Activated naive CD4-positive, alpha-beta T cell (primary cell): ENCODE measurements around the gene MYO10.
"Not testable (repeated sequence)": the region's sequence is repeated elsewhere in the genome, so short reads cannot be mapped to it uniquely, and the experiment has no call there.

Source experiments
- DNase-seq, 4 experiments: peaks; one replicate each; lab custom pipeline; 2025; lab: John Stamatoyannopoulos, UW

Gene MYO10

GRCh38 chr5:16862777-16863176 is 73.3 kb downstream of the MYO10 start:
- DNase-seq: no peak

- DNase-seq: no peak
Measured at GRCh38 chr5:16859346-16859745, 76.7 kb downstream of the MYO10 start.

DNA sequence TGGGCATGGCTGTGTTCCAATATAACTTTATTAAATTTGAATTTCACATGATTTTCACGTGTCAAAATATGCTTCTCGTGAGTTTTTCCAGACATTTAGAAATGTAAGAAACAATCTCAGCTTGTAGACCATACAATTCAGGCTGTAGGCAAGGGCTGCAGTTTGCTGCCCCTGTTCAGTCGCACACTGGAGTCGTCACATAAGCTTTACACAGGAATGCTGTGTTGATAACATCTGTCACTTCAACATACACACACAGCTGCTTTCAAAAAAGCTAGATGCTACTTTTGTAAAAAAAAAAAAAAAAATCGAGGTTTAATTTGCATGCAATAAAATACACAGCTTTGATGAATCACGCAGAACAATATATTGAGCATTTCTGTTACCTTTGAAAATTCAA is 77.9 kb downstream of the MYO10 start:
- DNase-seq: no peak

- DNase-seq: no peak
Measured at GRCh38 chr5:16857635-16858034, 78.5 kb downstream of the MYO10 start.

- DNase-seq: no peak
Measured at GRCh38 chr5:16856531-16856930, 79.6 kb downstream of the MYO10 start.

GRCh38 chr5:16855898-16856297 is 80.2 kb downstream of the MYO10 start:
- DNase-seq: no peak

DNA sequence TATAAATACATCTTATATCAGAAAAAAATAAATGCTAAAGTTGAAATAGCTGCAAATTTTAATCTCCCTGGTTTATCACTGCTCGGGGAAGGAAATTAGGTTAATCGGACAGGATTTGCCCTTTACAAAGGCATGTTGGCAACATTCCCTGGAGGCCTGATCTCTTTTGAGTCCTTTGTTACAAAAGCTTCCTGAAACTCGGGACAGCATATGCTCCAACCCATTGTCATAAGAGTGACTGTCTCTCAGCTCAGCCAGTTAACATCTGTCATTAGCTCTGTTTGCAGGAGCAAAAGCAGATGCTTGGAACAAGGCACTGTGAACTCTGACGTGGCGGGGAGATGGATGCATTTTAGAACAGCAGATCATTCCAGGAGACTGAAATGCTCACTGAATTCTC is 80.6 kb downstream of the MYO10 start:
- no peak for DNase-seq

DNA sequence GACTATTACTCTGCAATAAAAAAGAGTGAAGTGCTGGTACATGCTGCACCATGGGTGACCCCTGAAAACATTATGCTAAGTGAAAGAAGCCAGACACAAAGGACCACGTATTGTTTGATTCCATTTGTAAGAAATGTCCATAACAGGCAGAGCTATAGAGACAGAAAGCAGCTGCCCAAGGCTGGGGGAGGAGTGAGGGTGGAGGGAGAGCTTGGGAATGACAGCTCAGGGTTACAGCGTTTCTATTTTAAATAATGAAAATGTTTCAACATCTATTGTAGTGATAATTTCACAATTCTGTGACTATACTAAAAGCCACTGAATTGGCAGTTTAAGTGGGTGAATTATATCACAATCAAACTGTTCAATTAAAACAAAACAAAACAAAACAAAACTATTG is 81.7 kb downstream of the MYO10 start:
- no peak for DNase-seq

DNA sequence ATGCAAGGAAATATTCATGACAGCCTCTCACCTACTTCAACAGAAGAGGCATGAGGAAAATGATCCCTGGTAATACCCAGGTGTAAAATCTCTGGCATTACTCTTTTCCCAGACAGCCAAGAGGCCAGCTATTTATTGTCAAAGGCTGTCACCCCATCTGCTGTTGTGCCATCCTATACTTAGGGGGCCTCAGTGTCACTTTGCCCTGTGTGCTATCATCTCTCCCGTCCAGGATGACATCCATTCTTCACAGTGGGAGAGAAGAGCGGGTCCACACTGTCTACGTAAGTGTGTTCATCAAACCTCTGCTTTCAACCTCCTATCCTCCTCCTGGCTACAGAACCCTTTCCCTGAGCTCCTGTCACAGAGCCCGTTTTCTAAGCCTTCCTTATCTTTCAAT is 82.6 kb downstream of the MYO10 start:
- DNase-seq: no peak

- DNase-seq: no peak
Measured at GRCh38 chr5:16852251-16853005, 83.7 kb downstream of the MYO10 start.

DNA sequence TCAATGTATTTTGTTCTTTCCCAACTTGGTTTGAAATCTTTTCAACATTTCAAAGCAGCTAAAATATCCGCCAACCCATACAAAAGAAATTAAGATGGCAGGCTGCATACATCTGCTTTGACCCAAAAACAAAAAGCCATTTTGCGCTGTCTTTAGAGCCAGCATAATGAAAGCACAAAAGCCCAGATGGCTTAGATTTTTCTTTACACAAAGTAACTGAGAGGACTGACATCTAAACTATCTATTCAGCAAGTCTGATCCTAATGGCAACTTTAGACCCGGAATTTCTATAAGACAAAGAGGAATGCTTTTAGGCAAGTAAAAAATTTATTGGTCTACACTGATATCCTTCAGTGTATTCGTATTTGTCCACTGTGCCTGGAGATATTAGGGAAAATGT is 86.3 kb downstream of the MYO10 start:
- DNase-seq: no peak

GRCh38 chr5:16849181-16849580 is 86.9 kb downstream of the MYO10 start:
- DNase-seq: no peak

- DNase-seq: no peak
Measured at GRCh38 chr5:16844952-16845351, 91.1 kb downstream of the MYO10 start.

DNA sequence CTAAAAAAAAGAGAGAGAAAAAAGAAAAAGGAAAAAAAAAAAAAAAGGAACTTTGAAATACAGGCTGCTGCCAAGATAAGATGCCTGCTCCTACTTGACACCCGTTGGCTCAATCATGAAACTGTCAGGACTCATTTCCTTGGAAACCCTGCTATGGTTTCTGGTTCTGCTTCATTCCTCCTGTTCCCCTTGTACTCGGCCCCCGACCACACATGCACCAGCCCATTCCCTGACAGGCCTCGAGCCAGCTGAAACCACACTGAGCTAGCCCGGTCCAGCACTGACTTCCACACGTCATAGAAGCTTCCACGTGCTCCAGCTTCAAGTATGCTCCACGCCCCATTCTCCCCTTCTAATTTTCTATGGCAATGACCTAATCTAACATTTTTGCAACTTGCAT is 93.2 kb downstream of the MYO10 start:
- no peak for DNase-seq

DNA sequence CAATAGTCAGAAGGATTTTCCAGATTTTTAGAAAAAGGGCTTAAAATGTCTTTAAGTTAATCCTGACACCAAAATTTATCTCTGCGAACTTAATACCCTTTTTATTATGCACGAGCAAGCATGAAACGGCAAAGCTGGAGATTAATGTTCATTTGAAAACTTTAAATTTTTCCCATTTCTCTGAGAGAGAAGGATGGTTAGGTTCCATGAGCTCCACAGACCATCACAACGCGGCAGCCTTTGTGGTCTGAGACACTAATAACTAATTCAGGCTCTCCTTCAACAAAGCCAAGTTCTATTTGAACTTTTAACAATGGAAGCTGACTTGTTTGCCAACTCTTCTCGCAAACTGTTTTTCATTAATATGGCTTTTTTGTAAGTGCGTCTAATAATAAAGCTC is 94.7 kb downstream of the MYO10 start:
- no peak for DNase-seq

DNA sequence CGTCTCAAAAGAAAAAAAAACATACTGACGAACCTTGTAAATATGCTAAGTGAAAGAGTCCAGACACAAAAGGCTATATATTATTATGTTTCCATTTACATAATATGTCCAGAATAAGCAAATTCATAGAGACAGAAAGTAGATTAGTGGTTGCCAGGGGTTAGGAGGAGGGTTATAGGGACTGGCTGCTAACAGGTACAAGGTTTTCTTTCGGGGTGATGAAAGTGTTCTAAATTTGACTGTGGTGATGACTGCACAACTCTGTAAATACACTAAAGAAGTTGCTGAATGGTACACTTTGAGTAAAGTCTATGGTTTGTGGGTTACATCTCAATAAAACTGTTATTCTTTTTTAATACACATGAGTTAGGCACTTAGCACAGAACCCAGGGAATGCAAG is 98.8 kb downstream of the MYO10 start:
- no peak for DNase-seq

GRCh38 chr5:16834029-16834428 is 102.1 kb downstream of the MYO10 start:
- DNase-seq: no peak

GRCh38 chr5:16831326-16831725 is 104.8 kb downstream of the MYO10 start:
- DNase-seq: not testable (repeated sequence)

DNA sequence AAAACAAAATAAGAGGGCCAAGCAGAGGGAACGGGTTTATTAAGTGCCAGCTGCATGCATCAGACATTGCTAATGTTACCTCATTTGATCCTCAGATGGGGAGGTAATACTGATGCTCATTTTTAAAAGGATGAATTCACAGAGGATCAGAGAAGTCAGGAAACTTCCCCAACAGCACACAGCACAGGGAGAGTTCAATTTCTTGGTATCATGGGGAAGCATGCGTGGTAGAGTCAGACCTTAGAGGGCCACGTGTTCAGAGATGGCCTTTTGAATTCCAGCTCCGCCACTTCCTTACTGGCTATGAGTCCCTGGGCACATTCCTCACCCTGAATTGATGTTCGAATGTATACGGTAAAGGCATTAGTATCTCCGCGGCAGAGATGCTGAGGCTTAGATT is 108.3 kb downstream of the MYO10 start:
- DNase-seq: no peak

- no peak for DNase-seq
Measured at GRCh38 chr5:16826379-16827125, 109.5 kb downstream of the MYO10 start.

DNA sequence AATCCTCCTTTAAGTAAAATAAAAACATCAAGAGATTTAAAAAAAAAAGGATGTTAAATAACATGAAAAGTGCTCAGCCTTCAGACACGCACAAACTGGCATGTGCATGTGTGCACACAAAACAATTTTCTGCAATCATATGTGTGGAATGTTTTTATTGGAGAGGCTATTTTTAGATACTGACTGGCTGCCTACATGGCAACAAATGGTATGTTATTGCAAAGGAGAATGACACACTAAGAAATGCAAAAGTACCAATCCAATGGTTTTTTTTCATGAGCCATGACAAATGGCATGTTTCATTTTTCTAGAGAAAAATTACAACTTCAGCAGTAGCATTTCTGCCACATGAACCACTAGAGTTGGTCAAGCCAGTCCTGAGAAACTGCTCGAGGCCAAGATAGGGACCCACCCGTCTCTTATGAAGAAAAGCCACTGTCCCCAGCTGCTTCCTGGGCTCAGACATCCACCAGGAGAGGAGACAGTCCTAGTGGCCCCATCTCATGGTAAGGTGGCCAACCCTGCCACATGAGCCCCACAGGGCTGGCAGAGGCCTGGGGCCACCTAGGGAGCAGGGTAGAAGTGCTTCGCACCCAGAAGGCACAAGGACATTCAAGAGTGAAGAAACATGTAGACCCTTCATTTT is 116.4 kb downstream of the MYO10 start:
- no peak for DNase-seq

DNA sequence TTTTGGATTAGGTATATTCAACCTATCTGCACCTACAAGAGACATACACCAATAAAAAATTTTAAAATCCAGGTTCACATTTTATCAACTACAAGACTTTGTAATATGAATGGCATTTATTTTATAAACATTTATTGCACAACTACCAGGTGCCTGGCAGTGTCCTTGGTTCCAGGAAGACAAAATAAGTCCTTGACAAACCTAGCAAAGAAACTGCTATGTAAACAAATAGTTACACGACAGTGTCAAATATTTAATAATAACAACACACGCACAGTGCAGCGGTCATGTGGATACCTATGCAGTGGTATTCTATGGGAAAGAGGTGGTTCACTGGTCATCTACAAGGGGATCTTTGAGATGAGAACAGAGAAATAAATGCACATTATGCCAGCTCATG is 120.7 kb downstream of the MYO10 start:
- no peak for DNase-seq

GRCh38 chr5:16812911-16813310 is 123.2 kb downstream of the MYO10 start:
- DNase-seq: no peak
